HG03045 (cell line): Measurements from ENCODE around the gene SEMA4C.

ENCODE experiments used
- ATAC-seq: cut with Tn5 transposase; IDR thresholded peaks from one replicate; pipeline ENCODE4 v1.9.1; 2021; ENCODE audit warnings: mild to moderate bottlenecking, moderate library complexity; ENCODE audit not compliant: unreplicated experiment

Gene SEMA4C

DNA sequence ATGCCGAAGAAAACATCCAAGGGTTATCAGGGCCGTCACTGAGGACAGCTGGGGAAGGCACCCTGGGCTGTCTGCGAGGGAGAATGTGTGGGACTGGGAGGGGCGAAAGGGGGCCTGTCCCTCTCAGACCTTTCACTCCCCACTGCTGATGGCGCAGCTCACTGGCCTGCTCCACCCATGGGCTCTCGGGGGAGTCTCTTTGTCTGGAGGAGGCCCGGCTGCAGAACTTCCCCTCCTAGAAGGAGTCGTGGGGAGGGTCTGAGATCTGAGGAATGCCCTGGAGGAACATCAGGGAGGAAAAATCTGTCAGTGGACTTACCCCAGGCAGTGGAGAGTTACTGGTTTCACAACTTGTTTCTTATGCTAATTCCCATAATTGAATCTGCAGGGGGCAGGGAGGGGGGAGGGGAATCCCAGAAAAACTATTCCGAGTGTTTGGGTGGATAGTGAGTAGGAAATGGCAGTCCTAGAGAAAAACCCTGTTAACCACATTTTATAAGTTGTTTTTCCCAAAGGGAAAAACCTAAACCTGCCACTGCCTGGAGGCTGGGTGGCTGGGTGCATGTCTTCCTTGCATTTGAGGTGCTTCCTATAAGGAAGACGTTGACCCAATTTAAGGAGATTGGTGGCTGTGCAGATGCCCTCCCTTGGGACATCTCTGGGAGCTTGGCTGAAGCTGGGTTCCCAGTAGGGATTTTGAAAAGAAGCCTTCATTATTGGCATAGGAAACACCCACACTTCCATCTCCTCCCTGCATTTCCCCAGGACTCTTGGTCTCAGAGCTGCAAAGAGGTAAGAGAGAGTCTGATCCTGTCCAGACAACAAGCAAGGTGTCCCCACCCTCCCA lies 11.7 kb upstream of the SEMA4C start:
- ATAC-seq: no peak

DNA sequence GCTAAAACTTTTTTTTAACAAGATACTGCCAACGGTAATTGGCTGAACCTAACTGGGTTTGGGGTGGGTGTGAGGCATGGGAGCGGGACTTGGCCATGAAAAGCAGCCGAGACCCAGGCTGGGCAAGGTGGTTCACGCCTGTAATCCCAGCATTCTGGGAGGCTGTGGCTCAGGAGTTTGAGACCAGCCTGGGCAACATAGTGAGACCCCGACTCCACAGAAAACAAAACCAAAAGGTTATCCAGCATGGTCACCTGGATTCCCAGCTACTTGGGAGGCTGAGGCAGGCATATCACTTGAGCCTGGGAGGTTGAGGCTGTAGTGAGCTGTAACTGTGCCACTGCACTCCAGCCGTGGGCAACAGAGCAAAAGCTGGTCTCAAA lies 11.0 kb upstream of the SEMA4C start:
- ATAC-seq: no peak

DNA sequence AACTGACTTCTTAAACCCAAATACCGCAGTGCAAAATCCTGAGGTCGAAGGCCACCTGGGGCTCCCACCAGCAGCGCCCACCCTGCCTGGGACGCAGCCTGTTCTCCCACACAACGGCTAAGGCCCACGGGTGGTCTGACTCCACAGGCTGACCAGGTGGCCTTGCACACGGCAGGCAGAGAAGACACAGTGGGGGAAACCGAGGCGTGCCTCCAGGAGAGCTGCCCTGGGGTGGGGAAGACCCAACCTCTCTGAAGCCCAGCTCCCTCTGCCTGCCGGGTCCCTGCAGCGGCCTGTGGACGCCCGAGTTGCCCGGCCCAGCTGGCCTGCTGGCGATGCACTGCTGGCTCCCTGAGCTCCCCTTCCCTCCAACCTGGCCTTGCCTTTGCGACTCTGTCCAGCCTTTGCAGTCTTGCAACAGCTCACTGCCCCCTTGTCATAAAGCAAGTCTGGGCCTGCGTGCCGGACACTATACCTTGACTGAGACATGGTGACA lies 9.7 kb upstream of the SEMA4C start:
- ATAC-seq: no peak

DNA sequence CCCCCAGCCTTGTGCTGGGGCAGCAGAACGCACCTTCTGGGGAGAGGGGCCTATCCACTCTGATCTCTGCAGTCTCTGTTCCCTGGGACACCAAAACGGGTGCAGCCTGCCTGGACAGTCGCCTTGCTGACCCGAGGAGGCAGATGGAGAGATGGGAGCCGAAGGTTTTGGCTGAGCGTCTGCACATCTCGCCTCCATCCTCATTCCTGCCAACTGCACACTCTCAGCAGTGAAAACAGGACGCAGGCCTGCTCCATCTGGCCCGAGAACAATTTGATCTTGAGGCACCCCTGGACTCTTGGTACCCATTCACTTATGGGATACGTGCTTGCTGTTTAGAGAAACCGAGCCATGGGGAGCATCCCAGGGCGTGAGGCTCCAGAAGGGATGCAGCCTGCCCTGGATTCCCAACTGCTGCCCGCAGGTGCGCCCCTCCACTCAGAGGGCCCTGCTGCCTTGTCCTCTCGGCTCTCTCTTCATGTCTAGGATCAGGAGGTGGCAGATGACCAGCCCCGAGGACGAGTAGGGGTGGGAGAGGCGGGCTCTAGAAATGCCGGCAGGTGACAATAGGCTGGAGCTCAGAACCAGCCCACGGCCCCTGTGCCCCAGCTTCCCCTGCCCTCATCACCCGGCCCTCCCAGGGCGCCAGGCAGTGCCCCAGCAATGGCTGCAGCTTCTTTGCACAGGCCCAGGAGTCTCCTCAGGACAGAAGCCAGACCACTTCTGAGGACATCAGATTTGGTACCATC lies 9.1 kb upstream of the SEMA4C start:
- ATAC-seq: no peak

DNA sequence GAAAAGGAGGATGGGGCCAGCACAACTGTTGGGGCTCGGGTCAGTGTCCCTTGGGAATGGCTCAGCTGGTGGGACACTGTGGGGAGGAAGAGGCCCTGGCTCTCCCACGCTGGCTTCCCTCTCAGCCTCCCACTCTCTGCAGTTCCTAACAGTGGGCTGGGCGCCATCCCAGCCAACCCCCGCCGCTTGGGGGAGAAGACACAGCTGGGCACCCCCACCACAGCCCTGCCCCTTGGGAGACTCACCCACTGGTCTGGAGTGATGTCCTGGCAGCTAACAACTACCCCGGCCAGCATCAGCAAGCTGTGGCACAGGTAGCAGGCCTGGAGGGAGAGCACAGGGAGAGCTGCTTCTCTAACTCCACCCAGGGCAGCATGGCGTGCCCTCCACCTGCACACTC lies 8.3 kb upstream of the SEMA4C start:
- ATAC-seq: no peak

DNA sequence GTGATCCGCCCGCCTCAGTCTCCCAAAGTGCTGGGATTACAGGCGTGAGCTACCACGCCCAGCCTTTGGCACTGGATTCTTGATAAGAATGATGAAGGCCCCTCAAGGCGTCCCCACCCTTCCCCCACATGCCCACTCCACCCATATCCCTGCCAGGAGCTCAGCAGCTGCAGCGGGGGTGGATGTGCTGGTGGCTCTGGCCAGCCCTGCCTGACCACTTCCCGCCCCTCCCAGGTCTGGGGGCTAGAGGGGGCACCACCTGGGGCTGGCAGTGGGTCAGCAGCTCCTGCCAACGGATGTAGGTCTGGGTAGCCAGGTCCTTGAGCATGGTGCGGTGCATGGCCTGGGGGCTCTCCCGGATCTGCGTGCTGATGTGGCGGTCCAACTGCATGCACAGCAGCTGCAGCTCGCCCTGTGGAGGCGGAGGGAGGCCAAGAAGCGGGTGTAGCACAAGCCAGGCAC lies 7.8 kb upstream of the SEMA4C start:
- ATAC-seq: no peak

DNA sequence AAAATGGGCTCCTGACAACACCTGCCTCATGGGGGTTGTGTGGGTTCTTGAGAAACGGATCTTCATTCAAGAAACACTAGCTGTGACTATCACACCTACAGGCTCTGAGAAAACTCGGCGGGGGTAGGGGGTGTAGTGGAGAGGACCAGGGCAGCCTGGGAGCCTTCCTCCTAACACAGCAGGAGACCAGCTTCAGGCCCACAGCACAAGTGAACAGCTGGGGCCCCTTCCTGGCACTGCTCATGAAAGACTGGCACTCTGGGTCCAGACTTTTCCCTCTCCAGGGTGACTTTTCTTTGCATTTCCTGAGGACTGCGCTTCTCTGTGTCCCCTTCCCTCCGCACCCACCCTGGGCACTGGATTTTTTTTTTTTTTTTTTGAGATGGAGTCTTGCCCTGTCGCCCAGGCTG lies 7.2 kb upstream of the SEMA4C start:
- ATAC-seq: no peak

DNA sequence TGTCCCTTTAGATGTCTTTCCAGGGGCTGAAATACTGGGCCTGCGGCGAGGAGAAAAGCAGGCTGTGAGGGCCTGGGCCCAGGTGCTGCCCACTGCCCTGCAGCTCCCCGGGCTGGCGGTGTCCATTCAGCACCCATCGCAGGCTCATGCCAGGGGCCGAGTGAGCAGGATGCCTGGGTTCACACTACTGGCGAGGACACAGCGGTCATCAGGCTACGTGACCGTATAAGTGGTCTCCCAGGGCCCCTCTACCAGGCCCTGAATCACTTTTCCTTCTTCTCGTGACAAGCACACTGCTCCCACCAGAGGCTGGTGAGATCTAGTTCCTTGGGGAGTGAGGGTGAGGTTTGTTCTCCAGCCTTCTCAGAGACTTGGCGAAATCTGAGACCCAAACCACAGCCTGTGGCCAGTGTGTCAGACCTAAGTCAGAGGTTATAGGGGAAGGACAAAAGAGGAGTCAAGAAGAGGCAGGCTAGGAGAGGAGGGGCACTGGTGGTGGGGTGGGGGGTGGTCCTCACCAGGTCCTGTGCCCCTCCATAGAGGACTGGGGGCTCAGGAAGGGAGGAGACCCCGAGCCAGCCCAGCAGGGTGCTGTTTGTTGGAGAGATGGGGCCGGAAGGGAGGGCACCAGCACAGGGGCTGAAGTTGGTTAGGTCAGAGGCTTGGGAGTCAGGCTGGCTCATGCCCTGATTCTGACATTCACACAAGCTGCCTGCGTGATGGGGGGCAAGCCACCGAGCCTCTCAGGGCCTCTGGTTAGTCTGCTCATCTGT lies 6.6 kb upstream of the SEMA4C start:
- no peak for ATAC-seq

DNA sequence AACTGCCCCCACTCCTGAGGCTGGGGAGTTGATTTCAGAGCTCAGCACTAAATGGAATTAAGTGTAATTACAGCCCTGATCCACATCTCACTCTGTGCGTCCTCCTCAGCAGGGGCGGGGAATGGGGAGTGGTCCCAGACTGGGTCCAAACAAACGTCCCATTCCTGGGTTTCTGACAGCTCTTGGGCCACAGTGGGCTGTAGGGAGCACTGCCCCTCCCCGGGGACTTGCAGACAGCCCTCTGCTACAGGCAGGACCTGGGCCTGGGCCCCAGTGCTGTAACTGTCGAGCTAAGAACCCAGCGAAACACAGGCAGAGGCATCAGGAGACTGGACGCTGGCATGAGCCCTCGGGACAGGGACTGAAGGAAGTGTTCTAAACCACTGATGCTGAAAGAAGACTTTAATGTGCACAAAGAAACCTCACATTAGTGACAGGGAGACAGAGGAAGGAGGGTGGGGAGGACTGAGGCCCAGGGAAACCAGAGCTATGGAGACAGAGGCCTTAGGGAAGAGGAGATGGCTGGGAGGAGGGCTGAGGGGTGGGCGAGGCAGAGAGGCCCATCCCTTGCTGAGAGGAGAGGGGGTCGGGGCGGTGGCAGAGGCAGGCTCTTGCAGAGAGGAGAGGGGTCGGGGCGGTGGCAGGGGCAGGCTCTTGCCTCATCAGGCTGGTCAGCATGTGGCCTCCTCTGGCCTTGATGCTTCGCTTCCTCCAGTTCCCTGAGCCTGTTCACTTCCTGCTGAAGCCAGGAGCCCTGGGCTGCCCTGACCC lies 5.8 kb upstream of the SEMA4C start:
- no peak for ATAC-seq

DNA sequence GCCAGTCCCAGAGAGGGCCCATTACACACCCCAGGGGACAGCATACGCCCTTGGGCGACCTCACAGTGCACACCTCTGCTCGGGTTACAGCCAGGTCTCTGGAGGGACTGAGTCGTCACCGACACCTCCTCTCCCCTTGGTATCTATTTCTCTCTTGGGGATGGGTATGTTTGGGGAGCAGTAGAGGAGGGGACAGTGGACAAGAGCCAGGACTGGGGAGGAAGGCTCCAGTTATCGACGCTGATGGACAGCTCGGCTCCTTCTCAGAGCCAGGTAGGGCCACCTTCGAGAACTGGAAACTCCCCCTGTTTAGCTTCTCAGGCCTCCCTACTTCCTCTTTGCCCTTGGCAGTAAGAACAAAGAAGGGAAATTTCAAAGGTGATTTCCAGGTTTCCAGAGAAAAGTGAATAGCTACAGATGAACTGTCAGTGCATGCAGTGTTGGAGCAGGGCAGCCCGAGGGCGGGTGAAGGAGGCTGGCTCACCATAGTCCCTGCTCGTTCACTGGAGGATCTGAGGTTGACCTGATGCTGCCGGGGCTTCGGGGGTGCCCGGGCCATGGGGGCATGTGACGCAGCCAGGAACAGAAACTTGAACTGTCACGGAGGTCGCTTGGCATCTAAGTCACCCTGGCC lies 4.4 kb upstream of the SEMA4C start:
- peak; percentile 37 for ATAC-seq

DNA sequence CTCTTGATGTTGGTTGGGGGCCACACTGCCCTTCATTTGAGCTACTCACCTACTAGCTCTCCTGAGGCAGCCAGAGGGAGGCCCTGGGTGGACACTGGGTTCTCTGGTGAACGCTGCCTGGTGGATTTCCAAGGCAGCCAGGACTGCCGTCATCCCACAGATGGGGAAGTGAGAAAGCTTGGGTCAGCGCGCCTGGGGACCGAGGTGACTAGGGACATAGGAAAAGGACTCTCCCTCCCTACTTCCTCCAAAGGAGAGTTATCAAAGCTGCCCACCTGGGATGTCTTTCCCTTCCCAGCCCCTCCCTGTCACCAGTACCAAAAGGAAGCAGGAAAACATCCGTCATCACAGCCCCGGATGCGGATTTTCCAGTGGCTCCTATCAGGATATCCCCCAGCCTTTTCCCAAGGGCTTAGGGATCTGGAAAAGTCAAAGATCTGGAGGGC lies 3.8 kb upstream of the SEMA4C start:
- ATAC-seq: no peak

DNA sequence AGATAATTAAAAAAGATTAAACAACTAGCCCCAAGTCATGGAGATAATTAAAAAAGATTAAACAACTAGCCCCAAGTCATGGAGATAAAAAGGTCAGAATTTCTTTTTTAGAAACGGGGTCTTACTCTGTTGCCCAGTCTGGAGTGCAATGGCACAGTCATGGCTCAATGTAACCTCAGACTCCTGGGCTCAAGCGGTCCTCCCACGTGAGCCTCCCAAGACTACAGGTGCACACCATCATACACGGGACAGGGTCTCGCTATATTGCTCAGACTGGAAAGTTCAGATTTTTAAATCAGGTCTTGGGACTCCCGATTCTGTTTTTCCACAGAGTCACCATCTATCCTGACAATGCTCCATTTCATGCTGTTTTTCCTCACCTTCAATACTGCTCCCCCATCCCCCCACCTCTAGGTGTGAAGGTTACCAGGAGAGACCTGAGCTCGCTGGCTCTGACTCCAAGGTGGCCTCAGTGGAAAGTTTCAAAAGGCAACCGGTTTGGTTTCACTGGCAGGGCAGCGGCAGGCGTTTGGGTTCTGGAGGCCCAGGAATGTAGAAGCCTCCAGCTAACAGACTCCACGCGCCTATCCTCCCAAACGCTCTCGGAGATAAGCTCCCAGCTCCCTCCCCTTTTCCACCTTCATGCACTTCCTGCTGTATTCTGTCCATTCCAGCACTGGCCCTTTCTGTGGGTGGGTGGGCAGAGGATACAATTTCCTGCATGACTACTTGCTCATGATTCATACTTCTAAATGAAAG lies 2.9 kb upstream of the SEMA4C start:
- no peak for ATAC-seq

DNA sequence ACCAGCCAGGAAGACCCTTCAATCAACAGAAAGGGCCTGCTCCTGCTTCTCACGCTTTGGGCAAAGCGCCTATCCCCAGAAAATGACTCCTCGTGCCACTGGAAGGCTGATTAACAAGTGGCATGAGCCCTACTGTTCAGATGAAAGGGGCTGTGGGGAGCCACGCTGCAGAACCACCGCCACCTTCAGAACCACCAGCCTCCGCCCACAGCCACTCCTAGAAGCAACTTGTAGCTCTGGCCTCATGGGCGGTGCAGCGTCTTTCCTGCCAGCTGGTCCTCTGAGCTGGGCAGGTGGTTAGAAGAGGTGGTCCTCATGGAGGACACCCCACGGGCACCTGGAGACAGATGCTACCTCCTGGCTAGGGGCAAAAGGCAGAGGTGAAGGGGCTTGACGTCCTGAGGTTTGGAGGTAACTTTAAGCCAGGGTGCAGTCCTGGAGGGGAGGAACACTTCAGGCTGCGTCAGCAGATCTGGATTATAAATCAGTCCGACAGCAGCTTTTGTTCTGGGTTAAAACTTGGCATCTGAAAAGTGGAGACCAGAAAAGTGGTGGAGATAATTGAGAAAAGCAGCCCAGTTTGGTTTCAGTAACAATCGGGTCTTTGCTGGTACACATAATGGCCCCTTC lies 861 bp upstream of the SEMA4C start:
- no peak for ATAC-seq

DNA sequence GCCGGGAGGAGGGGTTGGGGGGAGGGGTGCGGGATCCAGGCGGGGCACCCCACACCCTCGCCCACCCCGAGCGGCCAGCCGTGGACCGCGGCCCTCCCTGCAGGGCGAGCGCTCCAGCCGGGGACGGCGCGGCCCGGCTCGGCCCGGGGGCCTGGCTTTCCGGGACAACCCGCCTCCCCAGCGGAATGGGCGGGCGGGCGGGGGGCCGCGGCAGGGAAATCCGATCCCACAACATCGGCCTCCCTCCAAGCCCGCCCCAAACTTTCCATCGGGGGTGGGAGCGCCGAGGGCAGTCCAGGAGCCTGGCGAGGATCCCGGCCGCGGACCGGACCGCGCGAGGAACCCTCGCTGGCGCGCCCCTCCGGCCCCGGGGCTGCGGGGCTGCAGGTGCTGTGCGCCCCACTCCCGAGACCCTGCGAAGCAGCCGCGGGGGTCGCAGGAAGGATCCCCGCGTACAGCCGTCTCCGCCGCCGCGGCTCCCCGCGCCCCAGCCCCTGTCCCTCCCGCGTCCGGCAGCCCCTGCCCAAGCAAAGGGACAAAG lies 529 bp downstream of the SEMA4C start:
- ATAC-seq: peak; percentile 11

DNA sequence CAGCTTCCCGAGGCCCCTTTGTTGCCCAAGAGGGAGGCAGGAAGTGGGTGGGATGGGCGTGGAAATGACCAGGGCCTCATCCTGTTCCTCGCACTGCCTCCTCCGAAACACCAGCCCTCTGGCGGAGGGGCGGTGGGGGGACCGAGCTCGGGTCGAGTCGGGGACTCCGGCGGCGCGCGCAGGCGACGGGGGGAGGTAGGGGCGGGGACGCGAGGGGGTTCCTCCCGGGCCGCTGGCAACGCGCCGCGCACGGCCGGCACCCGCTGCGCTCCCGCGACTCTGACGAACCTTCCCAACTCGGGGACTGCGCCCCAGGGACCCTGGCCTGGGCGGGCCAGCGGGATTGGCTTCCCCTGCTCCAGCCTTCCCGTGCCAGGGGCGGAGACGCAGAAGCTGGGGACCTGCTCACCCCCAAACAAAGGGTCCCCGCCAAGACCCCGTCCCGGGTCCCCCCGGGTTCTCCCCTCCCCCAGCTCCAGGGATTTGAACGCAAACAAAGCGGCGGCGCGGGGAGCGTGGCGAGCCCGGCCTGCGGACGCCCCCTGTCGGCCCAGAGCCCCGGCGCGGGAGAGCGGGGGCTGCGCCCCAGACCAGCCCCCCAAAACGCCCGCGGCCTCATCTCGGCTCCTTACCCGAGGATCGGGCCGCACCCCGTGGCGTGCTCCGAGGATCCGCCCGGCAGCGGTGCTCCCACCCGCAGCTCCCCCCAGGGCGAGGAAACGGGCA lies 1.2 kb downstream of the SEMA4C start:
- peak; percentile 41 for ATAC-seq

DNA sequence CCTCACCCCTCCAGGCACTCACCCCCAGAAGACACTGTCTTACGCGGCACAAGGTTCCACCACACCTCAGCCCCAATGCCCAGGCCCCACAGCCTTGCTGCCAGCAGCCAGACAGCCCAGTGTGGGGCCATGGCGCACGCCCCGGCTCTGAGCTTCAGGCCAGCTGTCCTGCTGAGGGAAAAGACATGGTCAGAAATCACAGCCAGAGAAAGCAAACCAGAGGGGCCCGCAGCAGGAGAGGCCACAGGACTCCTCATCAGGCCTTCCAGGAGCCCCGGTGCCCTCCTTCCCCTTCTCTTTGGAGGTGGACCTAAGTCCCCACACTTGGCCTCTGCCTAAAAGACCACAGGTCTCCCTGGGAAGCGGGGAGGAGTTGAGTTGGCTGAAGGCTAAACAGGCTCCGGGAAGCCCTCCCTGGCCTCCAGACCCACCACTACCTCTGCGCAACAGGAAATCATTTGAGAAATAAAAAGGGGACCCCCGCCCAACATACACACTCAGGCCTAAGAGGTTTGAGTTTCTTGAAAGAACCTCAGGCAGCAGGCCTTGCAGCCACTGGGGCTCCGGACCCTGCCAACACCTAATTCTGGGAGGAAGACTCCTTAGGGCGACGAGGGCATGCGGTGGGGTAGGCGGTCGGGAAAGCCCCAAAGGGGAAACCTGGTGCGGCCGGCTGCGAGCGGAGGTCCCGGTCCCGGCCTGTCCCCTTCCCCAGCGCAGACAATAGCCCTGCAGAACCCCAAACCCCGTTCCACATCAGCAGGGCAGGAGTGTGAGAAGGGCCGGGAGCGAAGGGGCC lies 1.9 kb downstream of the SEMA4C start:
- peak; percentile 13 for ATAC-seq
